Peyer's patch (tissue), 4 donors: ENCODE measurements around the gene UTP4. TPM values are rescaled to one million over a fixed set of nuclear protein-coding genes. Genes with fewer than 3 reads are reported as not detected.
A peak's percentile ranks its signal among the peaks of the same experiment; 100 is the strongest.
"Not testable (repeated sequence)": the region's sequence is repeated elsewhere in the genome, so short reads cannot be mapped to it uniquely, and the experiment has no call there.

Experiments
- DNase-seq, 3 donors: peaks; one replicate each; pipeline ENCODE4 v3.0.0-alpha.2; 2017 to 2019
- H3K27ac ChIP-seq, 4 donors: fragments of 200-600 bp; sonication (generic); one replicate each; pipeline ENCODE4 v1.5.1; 2016 to 2019
- H3K27me3 ChIP-seq, 2 donors: fragments of 200-600 bp; sonication (generic); one replicate each; pipeline ENCODE4 v1.5.1; 2019
- H3K36me3 ChIP-seq, 3 donors: fragments of 200-600 bp; sonication (generic); one replicate each; pipeline ENCODE4 v1.5.1; 2016 to 2019
- H3K4me1 ChIP-seq, 4 donors: fragments of 200-600 bp; sonication (generic); one replicate each; pipeline ENCODE4 v1.5.1; 2016 to 2019
- H3K4me3 ChIP-seq, 4 donors: fragments of 200-600 bp; sonication (generic); 1 replicate in 3 of 4; 2 replicates in 1 of 4; pipeline ENCODE4 v1.5.1; 2016 to 2019; ENCODE audit warnings: mild to moderate bottlenecking in 1 of 4
- H3K9me3 ChIP-seq, 4 donors: fragments of 200-600 bp; sonication (generic); one replicate each; pipeline ENCODE4 v1.5.1; 2016 to 2019; ENCODE audit warnings: mild to moderate bottlenecking in 1 of 4
- POLR2A ChIP-seq, 2 donors: fragments of 450-650 bp; IDR thresholded peaks; one replicate each; pipeline ENCODE4 v1.5.1; 2017; ENCODE audit warnings: antibody characterized with exemption in 2 of 2, mild to moderate bottlenecking in 2 of 2, moderate library complexity in 2 of 2
- total RNA-seq, 4 donors: library from RNA; depleted of rRNA; stranded (reverse); fragments of >200 nt; gene quantifications; one replicate each; pipeline ENCODE4 v1.1.0, GENCODE V29; 2016
- TF ChIP-seq, protein P1 (sequence below), 6 experiments: fragments of 450-650 bp in 4 of 6; fragments of 200-600 bp in 2 of 6; sonication (generic) in 1 of 6; IDR thresholded peaks; one replicate each; pipeline ENCODE4 v1.5.1; 2017 to 2019; ENCODE audit warnings: antibody characterized with exemption in 6 of 6, mild to moderate bottlenecking in 3 of 6, moderate library complexity in 1 of 6

UTP4 gene
- total RNA-seq, 4 donors from 2014 or later, result 8.9 to 19.4 (median 13.1) TPM

DNA sequence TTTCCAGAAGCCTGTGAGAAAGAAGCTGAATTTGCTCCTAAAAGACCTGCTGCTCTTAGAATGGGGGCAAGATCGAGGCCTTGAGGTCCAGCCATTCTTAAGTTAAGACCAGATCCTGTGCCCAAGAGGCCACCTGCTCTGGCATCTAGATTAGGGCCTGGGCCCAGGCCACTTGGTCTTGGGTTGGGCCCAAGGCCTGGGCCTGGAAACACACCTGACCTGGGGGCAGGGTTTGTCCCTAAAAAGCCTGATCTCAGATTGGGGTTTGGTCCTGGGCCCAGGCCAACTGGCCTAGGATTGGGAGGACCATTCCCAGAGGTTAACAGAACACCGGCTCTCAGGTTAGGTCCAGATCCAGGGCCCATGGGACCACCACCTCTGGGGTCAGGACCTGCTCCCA is 12.9 kb upstream of the UTP4 start:
- TF ChIP-seq, protein P1, sequence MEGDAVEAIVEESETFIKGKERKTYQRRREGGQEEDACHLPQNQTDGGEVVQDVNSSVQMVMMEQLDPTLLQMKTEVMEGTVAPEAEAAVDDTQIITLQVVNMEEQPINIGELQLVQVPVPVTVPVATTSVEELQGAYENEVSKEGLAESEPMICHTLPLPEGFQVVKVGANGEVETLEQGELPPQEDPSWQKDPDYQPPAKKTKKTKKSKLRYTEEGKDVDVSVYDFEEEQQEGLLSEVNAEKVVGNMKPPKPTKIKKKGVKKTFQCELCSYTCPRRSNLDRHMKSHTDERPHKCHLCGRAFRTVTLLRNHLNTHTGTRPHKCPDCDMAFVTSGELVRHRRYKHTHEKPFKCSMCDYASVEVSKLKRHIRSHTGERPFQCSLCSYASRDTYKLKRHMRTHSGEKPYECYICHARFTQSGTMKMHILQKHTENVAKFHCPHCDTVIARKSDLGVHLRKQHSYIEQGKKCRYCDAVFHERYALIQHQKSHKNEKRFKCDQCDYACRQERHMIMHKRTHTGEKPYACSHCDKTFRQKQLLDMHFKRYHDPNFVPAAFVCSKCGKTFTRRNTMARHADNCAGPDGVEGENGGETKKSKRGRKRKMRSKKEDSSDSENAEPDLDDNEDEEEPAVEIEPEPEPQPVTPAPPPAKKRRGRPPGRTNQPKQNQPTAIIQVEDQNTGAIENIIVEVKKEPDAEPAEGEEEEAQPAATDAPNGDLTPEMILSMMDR (IDR thresholded peaks at IDR 0.05), result no peak
- no peak for TF ChIP-seq POLR2A (IDR thresholded peaks at IDR 0.05)
- H3K4me3 ChIP-seq, result no peak overlapping the region
- H3K9me3 ChIP-seq, result no peaks in the 10 kb centered on the region
- no peaks in the 10 kb centered on the region for H3K27me3 ChIP-seq
- DNase-seq, result no peak
- no peaks in the 10 kb centered on the region for H3K4me1 ChIP-seq
- no peak overlapping the region for H3K27ac ChIP-seq
- H3K36me3 ChIP-seq, result peaks cover 0 to 54% (median 0%) of the 10 kb centered on the region in 3 donors

DNA sequence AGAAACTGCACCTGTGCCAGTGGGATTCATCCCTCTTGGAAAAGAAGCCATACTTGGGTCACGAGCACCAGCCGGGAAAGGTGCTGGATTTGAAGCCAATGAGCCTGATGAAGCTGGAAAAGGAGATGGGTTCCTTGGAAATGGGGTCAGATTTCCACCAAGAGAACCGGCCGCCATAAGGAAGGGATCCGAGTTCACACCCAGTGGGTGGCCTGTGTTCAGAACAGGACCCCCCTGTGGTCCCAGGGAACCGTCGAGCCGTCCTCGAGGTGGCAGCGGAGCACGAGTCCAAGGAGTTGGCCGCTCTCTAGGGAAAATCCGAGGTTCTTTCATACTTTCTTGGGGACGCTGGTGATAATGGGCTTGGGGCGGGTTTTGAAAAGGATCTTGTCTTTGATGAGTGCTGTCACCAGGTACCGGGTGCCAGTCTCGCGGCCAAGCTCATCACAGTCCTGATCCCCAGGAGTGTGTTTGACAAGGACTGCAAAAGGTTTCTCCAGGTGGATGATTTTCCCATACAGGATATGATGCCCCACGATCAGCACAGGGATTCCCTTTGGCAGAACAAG is 12.3 kb upstream of the UTP4 start:
- no peaks in the 10 kb centered on the region for H3K27me3 ChIP-seq
- no peak overlapping the region for H3K27ac ChIP-seq
- H3K4me3 ChIP-seq, result no peak overlapping the region
- no peaks in the 10 kb centered on the region for H3K4me1 ChIP-seq
- H3K9me3 ChIP-seq, result no peaks in the 10 kb centered on the region
- peaks cover 0 to 47% (median 0%) of the 10 kb centered on the region in 3 donors for H3K36me3 ChIP-seq
- DNase-seq, result no peak
- no peak for TF ChIP-seq POLR2A (IDR thresholded peaks at IDR 0.05)
- TF ChIP-seq, protein P1 (IDR thresholded peaks at IDR 0.05), result no peak

DNA sequence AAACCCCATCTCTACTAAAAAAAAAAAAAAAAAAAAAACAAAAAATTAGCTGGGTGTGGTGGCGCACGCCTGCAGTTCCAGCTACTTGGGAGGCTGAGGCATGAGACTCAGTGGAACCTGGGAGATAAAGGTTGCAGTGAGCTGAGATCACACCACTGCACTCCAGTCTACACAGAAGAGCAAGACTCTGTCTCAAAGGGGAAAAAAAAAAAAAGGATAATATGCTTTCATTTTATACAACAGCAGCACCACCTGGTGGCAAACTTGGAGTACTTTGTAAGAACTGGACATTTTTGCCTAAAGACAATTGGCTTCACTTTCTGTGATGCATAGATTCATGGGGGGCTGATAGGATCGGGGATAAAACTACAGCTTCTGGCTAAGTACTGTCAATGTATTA is 8.5 kb upstream of the UTP4 start:
- Histone ChIP-seq H3K9me3 (no peaks in the 10 kb centered on the region), H3K36me3 (peaks cover 0 to 23% (median 0%) of the 10 kb centered on the region in 3 donors), H3K4me1 (no peaks in the 10 kb centered on the region), H3K4me3 (no peak overlapping the region), H3K27me3 (no peaks in the 10 kb centered on the region), H3K27ac (no peak overlapping the region)
- peak in 2 of 3 donors; percentile 50 to 82 for DNase-seq
- TF ChIP-seq POLR2A (IDR thresholded peaks at IDR 0.05), result no peak
- TF ChIP-seq, protein P1 (IDR thresholded peaks at IDR 0.05), result peak; percentile 33 to 84 (median 74)

DNA sequence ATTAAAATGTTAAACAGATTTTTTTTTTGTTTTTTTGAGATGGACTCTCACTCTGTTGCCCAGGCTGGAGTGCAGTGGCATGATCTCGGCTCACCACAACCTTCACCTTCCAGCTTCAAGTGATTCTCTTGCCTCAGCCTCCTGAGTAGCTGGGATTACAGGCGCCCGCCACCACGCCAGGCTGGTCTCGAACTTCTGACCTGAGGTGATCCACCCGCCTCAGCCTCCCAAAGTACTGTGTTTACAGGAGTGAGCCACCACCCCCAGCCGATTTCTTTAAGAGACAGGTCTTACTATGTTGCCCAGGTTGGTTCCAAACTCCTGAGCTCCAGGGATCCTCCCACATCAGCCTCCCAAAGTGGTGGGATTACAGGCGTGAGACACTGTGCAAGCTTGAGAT is 8.0 kb upstream of the UTP4 start:
- not testable (repeated sequence) for H3K9me3 ChIP-seq
- DNase-seq, result peak in 1 of 3 donors; percentile 34

DNA sequence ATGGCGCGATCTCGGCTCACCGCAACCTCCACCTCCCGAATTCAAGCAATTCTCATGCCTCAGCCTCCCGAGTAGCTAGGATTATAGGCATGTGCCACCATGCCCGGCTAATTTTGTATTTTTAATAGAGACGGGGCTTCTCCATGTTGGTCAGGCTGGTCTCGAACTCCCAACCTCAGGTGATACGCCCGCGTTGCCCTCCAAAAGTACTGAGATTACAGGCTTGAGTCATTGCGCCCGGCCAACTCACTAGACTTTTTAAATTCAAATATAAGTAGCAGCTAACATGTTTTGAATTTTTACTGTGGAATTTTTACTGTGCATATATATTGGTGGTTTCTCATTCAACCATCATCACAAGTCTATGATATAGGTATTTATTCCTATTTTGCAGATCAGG is 7.5 kb upstream of the UTP4 start:
- not testable (repeated sequence) for H3K27ac ChIP-seq, H3K4me1 ChIP-seq, H3K4me3 ChIP-seq, H3K27me3 ChIP-seq, H3K9me3 ChIP-seq
- H3K36me3 ChIP-seq, result peaks cover 0 to 13% (median 0%) of the 10 kb centered on the region in 3 donors
- DNase-seq, result peak in 1 of 3 donors; percentile 41

More for the DNA sequence above, 8.0 kb upstream of the UTP4 start:
- H3K36me3 ChIP-seq, result peaks cover 0 to 18% (median 0%) of the 10 kb centered on the region in 3 donors
- H3K27ac ChIP-seq, H3K4me1 ChIP-seq, H3K27me3 ChIP-seq, H3K4me3 ChIP-seq: not testable (repeated sequence)

DNA sequence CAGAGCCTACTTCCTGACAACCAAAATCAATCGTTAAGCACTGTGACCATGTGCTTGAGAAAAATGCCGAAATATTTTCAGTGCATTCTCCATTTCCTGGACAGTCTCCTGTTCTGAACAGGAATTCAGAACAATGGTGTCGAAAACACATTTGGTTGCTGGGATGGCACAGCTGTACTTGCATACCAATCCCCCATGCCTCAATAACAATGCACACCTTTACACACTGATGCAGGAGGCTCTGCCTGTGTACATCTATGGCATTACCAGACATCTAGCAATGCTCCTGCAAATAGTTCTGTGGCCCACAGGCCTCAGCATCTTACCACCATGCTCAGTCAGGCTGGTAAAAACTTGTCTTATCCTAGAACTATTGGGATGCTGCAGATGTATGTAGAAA is 6.2 kb upstream of the UTP4 start:
- H3K27me3 ChIP-seq, result no peaks in the 10 kb centered on the region
- no peak for DNase-seq
- no peak overlapping the region for H3K4me3 ChIP-seq
- H3K36me3 ChIP-seq, result peaks cover 0 to under 1% (median 0%) of the 10 kb centered on the region in 3 donors
- H3K4me1 ChIP-seq, result peaks cover 0 to 11% (median 2%) of the 10 kb centered on the region in 4 donors
- TF ChIP-seq POLR2A (IDR thresholded peaks at IDR 0.05), result no peak
- TF ChIP-seq, protein P1 (IDR thresholded peaks at IDR 0.05), result no peak
- no peaks in the 10 kb centered on the region for H3K9me3 ChIP-seq
- no peak overlapping the region for H3K27ac ChIP-seq

DNA sequence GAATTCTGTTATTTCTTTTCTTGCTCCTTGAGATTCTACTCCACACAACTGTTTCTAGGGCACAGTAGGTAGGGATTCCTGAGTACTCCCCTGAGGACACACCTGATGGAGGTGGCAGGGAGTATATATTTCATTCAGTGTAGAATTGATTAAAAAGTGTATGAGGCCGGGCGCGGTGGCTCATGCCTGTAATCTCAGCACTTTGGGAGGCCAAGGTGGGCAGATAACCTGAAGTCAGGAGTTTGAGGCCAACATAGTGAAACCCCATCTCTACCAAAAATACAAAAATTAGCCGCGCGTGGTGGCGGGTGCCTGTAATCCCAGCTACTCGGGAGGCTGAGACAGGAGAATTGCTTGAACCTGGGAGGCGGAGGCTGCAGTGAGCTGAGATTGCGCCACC is 5.6 kb upstream of the UTP4 start:
- not testable (repeated sequence) for H3K36me3 ChIP-seq, H3K27me3 ChIP-seq, H3K9me3 ChIP-seq, H3K4me3 ChIP-seq, H3K27ac ChIP-seq
- DNase-seq, result peak in 1 of 3 donors; percentile 19
- peaks cover 0 to 15% (median 2%) of the 10 kb centered on the region in 4 donors for H3K4me1 ChIP-seq
